ENCODE measurements around the gene S100A8.
A peak's percentile ranks its signal among the peaks of the same experiment; 100 is the strongest.
"Not testable (repeated sequence)": the region's sequence is repeated elsewhere in the genome, so short reads cannot be mapped to it uniquely, and the experiment has no call there.

Gene S100A8

DNA sequence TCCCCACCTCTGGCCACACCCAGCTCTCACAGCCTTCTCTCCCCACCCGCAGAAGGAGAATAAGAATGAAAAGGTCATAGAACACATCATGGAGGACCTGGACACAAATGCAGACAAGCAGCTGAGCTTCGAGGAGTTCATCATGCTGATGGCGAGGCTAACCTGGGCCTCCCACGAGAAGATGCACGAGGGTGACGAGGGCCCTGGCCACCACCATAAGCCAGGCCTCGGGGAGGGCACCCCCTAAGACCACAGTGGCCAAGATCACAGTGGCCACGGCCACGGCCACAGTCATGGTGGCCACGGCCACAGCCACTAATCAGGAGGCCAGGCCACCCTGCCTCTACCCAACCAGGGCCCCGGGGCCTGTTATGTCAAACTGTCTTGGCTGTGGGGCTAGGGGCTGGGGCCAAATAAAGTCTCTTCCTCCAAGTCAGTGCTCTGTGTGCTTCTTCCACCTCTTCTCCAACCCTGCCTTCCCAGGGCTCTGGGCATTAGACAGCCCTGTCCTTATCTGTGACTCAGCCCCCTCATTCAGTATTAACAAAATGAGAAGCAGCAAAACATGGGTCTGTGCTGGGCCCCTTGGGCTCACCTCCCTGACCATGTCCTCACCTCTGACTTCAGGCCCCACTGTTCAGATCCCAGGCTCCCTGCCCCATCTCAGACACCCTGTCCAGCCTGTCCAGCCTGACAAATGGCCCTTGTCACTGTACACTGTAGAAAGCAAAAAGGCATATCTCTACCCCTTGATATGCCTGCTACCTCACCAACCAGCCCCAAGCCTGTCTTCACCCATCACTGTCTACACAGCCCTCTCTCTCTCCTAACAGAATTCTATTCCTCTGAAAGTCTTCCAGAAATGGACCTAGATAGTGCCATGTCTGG, 30.0 kb downstream of the S100A8 start:
- no peak for DNase-seq (ENCODE audit: low read depth)

DNA sequence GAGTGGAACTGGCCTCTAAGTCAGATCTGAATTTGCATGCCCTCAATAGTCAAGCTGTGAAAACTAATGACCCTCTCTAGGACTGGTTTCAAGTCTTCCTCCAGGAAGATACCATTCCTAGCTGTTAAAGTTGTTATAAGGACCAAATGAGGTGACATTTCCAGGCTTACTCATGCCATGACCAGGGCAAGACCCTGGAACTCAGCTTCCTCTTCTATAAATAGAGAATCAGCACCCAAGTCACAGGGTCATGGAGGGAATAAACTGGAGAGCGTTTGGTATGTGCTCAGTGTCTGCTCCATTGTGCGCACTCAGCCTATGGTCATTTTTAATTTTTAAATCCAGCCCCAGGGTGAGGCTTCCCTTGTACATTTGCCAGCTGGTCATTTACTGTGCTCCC, 30.7 kb downstream of the S100A8 start:
- DNase-seq (ENCODE audit: low read depth): no peak

DNA sequence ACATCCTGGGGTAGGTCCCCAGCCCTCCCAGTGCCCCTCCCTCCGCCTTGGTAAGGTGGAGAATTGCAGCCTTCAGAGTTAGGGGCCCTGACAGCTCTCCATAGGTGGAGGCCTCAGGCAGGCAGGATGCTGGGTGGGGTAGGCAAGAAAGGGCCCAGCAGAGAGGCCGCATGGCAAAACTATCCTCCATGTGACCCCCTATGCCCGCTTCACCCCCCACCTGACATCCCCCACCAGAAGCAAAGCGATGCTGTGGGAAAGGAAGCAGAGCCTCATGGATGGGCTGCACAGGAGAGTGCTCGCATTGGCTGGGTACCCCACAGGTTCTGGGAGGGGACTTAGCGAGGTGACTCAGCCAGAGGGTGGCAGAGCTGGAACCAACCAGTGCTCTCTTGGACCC, 31.6 kb downstream of the S100A8 start:
- no peak for DNase-seq (ENCODE audit: low read depth)

DNA sequence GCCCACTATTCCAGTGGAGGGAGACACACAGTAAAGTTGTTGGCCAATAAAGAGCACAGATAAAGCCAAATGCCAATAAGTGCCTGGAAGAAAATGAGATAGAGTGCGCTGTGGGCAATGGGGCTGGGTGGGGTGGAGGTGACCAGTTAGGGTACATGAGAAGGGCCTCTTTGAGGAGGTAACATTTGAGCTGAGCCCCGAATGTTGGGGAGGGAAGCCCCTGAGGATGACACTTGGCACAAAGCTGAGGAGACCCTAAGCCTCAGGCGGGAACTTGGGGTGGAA, 32.2 kb downstream of the S100A8 start:
- DNase-seq (ENCODE audit: low read depth): no peak

DNA sequence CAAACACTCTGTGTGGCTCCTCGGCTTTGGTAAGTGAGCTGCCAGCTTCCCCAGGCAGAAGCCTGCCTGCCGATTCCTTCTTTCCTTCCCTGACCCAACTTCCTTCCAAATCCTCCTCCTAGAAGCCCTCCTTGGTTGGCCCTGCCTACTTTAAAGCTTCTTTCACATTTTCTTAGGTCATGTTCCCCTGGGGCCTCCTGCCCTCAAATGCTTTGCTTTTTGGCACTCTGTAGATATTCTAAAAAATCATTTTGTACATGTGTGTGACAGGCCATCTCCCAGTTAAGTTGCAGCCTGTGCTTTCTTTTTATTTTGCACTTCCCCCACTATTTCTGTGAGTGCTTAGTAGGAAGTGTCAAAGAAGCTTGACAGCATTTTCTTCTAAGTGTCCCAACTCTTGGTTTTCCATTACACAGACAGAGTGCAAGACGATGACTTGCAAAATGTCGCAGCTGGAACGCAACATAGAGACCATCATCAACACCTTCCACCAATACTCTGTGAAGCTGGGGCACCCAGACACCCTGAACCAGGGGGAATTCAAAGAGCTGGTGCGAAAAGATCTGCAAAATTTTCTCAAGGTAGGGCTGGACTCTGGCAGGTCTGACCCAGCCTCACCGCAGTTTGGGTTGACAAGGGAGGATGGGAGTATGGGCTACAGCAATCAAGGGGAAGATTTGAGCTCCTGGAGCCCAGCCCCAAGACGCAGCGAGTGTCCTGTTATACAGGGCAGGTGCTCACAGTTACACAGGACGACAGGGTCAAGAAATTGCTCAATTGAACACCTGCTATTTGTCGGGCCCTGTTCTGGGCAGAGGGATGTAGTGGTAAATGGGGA, 32.8 kb downstream of the S100A8 start, which contains the start of gene S100A9:
Gene S100A9 (plus strand): TSS at position 2 of the 838 bp plus-strand sequence. CDS start 430 bp downstream, at position 432.
- no peak for DNase-seq (ENCODE audit: low read depth)

DNA sequence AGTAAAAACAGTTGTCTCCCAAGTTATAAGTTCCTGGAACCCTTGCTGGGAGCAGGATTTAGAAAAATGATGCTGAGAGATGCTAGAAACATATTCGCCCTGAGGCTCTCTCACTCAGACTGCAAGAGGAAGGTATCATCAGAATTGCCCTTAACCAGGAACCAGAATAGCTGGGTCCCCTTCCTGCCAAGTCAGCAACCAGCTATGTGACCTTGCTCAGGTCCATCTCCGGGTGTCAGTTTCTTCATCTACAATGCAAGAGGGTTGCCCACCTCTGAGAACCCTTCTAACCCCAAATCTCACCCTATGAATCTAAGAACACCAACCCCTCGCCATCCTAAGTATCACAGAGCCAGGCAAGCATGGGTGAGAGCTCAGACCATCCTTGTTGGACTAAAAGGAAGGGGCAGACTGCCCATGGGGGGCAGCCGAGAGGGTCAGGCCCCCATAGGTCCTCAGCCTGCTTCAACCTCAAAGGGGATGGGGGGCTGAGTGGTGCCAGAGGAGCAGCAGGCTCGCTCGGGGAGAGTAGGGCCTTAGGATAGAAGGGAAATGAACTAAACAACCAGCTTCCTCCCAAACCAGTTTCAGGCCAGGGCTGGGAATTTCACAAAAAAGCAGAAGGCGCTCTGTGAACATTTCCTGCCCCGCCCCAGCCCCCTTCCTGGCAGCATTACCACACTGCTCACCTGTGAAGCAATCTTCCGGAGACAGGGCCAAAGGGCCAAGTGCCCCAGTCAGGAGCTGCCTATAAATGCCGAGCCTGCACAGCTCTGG, 33.6 kb downstream of the S100A8 start:
- no peak for DNase-seq (ENCODE audit: low read depth)

DNA sequence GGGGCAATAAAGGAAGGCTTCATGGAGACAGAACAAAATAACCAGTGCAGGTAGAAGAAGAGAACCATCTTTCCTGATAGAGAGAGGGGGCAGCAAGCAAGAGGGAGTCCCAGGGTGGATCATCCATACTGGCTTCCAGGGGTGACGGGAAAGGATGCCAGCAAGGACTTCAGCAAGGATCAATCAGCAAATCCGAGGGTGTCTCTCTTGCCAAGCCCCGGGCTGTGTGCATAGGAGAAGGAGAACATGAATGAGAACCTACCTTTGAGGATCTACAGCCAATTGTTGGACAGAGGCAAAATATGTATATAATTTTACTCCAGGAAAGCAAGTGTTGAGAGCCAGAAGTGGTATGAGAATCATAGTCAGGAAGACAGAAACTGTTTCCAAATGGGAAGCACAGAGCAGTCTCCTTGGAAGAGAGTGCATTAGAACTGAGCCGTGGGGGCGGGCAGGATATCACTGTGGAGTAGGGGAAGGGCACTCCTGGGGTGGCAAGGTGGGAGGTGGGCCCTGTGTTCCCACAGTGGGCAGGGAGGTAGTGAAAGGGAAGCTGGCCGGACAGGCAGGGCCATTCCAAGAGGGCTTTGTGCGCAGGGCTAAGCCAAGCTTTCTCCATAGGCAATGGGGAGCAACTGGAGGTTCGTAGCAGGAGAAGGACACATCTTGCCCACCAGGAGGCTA, 34.3 kb downstream of the S100A8 start:
- no peak for DNase-seq (ENCODE audit: low read depth)

DNA sequence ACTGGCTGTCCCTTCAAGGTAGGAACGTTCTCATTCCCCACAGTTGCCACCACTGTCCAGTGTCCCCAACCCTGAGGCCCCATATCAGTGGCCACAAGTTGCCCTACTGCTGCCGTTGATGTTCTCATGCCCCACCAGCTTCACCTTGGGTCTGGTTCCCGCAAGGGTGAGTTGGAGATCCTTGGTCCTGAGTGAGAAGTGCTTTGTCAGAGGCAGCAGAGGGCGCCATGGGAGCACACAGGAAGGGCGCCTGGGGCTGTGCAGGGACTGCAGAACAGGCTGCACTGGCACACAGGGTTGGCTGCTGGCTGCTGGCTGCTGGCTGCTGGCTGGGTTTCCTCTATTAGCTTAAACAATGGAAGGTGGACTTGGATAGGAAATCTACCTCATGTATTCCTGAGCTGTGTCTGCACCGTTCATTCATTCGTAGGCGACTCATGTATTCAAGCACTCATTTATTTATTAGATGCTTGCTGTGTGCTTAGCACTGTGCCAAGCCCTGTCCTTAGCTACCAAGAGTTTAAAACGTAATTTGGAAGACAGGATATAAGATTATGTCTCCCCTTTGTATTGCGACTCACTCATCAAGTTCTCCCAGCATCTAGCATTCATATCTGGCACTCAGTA, 35.3 kb downstream of the S100A8 start:
- no peak for DNase-seq (ENCODE audit: low read depth)

DNA sequence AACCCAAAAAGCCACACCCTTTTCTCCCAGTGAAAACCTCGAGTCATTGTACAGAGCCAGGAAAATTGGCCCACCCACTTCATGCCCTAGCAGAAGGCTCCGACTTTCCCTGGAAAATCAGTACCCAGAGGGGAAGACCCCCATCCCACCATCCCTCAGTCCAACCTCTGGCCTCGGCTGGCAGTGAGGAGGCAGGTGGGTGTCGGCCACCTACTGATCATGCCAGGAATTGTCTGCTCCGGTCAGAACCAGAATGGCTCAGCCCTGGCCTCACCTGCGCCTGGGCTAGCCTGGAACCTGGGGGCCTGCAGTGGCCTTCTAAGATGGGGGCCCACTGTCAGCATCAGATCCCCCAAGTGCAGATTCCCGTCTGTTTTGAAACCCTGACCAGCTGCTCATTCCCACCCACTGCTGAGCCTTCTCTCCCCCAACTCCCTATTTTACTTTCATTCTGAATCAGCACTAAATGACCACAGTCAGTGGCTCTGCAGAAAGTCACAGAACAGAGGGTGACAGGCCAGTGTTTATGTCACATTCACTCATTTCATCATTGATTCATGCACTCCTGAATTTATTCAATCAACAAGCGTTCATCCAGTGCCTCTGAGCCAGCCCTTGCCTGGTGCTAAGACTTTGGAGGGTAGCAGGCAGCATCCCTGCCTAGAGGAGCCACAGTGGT, 36.2 kb downstream of the S100A8 start:
- DNase-seq (ENCODE audit: low read depth): no peak

DNA sequence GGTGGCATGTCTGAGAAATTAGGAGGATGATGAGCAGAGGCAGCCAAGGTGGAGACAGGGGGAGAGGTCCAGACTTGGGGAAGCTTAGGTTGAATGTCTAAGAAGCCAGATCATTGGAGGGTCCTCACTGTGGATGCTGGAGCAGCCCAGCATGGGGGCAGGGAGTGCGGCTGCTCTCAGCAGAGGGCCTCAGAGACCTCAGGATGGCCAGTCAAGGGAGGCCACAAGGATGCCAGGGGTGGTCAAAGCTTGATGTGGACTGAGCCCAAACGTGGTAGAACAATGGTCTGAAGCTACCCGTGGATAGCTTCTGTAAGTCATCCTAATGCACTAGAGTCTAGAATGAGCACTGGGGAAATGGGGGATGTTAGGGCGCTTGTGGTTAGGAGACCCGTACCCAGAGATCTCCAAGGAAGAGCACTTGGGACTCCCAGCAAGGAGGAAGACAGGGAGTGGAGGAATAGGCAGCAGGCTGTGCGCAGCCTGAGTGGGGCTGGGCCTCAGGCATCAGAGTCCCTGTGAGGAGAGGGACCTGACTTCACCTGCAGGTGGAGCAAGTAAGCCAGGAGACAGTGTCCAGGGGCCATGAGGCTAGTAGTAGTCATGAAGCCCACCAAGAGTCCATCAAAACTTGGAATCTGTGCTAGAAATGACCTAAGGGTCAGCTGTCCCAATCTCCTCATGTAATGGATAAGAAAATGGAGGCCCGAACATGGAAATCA, 37.5 kb downstream of the S100A8 start:
- DNase-seq (ENCODE audit: low read depth): no peak

DNA sequence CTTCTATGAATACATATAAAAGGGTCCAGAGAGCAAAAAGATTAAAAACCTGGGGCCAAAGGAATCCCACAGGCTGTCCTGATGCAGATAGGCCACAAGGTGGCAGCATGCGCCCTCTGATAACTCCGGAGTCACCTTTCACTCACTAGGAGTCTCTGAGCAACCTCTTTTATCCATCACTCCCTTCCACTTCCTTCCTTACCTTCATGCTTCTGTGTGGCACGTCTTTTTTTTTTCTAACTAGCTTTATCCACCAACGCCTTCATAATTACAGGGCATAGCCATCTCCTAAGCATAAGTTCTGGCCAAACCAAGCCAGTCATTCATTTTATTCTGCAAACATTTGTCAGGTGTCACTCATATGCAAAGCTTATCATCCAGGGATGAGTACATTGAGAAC, 38.4 kb downstream of the S100A8 start:
- DNase-seq (ENCODE audit: low read depth): peak; percentile 43

DNA sequence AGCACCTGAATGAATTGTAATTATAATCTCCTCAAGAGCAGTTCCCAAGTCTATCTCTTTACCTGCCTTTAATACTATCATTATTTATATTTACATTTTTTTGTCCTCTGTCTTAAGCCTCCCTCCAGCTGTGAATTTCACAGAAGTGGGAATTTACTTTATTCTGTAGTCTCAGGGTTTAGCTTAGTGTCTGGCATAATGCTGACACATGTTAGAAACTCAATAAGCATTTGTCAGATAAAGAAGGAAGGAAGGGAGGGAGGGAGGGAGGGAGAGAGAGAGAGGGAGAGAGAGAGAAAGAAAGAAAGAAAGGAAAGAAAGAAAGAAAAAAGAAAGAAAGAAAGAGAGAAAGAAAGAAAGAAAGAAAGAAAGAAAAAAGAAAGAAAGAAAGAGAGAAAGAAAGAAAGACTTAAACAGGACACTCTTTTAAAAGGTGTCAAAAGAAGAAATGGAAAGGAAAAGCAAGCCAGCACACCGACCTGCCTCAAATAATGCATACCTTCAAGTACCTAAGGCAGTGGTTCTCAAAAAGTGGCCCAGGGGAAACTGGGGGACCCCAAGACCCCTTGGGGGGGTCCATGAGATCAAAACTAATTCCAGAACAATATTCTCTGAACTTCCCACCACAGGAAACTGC, 40.4 kb downstream of the S100A8 start:
- DNase-seq (ENCODE audit: low read depth): no peak

DNA sequence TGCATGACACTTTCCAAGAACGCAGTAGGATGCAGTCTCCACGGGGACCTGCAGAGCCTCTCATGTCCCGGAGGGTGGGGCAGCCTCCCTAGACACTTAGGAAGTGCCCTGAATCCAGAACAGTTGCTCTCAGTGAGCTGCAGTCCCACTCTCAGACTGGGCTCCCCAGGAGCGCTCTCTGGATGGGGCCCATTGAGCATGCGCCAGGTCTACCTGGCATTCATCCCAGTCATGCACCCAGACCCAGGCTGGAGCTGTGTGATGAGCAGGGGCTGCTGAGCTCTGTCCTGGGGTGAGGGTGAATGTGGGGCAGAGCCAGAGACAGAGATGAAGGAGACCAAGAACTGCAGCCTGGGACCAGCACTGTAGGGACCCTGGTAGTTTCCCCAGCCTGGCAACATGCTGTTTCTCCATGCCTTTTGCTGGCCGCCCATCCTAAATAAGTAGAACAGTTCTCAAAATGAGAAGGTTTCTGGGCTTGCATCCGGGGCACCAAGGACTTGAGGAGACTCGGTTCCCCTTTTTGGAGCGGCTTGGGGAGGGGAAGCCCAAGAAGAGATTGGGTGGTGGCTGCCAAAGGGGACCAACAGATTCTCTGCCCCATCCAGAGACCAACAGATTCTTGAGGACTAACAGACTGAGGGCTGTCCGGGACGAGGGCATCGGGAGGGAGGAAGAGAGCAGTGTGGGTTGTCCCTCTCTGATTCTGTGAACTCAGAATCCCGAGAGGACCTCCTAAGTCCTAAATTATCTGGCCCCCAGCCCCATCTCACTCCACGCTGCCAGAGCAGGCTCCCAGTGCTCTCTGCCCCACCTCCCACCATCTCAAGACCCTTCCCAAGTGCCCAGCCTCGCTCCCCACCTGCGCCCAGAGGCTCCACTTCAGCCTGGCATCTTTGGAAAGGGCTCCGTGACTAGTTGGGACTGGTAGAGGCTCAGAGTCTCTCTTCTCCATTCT, 41.2 kb downstream of the S100A8 start:
- no peak for DNase-seq (ENCODE audit: low read depth)

DNA sequence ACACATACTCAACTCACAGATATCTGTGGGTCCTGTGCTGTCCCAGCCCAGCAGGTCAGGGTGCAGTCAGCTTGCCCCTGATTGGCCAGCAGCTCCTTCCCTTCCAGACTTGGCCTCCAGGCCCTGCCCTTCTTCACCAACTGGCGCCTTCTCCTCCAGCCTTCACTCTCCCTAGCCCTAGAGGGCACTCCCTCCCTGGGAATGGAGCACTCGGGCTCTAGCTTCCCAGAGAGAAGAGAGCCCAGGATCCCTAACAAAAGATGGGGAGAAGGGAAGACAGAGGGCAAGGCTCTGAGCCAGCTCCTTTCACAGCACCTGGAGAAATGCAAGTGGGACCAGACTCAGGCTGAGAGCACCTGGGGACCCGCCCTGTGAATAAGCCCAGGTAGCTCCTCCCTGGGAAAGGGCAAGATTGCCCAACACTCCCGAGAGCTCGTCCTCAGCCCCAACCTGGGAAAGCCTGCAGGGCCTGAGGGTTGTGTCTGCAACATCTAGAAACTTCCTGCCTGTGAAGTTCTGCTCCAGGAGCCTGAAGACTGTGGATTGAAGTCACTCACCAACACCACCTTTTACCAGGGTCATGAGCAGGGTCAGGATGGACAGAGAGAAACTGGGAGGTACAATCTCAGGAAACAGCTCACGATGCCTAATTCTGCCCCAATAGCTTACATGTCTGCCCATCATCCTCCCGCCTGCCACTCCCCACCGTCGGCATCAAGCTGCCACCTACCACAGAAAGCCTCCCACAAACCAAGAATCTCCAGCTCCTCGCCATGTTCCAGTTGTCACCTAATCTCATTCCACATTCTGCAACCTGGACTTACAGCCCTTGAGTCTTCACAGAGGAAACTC, 42.1 kb downstream of the S100A8 start, which contains the start of gene PGLYRP4:
Gene PGLYRP4 (minus strand): TSS at position 331 of the 852 bp plus-strand sequence. CDS start 909 bp downstream, outside the sequence.
- DNase-seq (ENCODE audit: low read depth): no peak

DNA sequence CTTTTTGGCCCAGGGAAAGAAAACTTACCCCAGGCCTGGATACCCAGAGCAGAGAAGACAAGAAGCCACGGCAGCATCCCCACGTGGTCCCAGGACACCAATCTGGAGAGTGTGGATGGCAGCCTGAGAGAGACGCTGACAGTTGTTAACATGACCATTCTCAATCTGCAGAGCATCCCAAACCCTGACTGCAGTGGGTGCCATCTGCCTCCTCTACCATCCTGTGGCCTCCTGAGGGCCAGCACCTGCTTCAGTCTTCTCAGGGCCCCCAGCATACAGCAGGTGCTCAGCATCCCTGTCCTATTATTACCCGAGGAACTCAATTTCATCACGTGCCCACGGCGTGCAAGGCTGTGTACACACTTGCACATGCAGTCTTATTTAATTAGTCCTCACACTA, 43.0 kb downstream of the S100A8 start:
- DNase-seq (ENCODE audit: low read depth): no peak

DNA sequence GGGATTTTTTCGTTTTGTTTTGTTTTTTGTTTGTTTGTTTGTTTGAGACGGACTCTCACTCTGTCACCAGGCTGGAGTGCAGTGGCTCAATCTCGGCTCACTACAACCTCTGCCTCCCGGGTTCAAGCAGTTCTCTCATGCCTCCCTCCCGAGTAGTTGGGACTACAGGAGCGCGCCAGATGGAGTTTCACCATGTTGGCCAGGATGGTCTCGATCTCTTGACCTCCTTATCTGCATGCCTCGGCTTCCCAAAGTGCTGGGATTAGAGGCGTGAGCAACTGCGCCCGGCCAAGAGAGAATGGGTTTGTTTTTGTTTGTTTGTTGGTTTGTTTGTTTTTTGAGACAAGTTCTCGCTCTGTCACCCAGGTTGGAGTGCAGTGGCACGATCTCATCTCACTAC, 43.8 kb downstream of the S100A8 start:
- DNase-seq (ENCODE audit: low read depth): not testable (repeated sequence)

DNA sequence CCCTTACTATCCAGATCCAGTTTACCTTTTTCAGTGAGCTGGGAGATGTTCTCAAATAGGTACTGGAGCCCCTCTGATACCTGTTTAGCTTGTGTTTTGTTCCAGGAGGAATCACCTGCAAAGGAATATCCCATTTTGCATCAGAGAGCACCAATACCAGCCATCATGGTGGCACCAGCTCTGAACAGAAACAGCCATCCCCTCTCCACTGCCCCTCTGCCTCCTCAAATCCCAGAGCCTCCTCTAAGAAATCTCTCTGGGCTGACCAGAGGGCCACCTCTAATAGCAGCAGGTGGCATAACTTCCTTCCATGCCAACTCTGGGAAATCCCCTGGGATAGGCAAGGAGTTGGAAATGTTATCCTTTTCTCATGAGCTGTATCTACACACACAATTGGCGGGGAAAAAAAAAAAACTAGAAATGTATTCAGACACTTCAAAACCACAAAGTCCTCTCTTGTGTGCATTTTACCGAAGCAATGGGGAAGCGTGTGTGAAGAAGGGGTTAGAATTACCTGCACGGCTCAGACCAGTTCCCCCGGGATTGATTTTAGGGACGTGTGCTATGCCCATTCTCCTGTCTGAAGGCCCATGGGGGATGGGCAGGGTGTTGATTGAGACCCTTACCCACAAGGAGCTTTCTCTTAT, 44.7 kb downstream of the S100A8 start:
- no peak for DNase-seq (ENCODE audit: low read depth)
